RWPE1 (cell line): ENCODE results near the gene RALGPS1.
"Not testable (repeated sequence)": the region's sequence is repeated elsewhere in the genome, so short reads cannot be mapped to it uniquely, and the experiment has no call there.

Source experiments
- CTCF ChIA-PET: fragments of 350-600 bp; sonication (Branson Sonifier 250); formaldehyde crosslinking; extraction: SDS; loops from one replicate; lab custom pipeline; 2021; lab: Yijun Ruan, JAX
- POLR2A ChIA-PET: fragments of 400-600 bp; formaldehyde crosslinking; extraction: SDS; loops from one replicate; lab custom pipeline; 2020; ENCODE audit warnings: antibody characterized with exemption; ENCODE audit not compliant: low non-redundant PET; lab: Yijun Ruan, JAX
- DNase-seq: peaks from one replicate; pipeline ENCODE4 v3.0.0; 2012; ENCODE audit warnings: low spot score
- H3K27ac ChIP-seq: fragments of 450-650 bp; 2 replicates; pipeline ENCODE4 v1.5.1; 2017
- TF ChIP-seq, protein P1 (sequence below): fragments of 450-650 bp; conservative IDR thresholded peaks from 2 replicates; pipeline ENCODE4 v1.5.1; 2017; ENCODE audit warnings: low read depth, mild to moderate bottlenecking

The RALGPS1 gene

DNA sequence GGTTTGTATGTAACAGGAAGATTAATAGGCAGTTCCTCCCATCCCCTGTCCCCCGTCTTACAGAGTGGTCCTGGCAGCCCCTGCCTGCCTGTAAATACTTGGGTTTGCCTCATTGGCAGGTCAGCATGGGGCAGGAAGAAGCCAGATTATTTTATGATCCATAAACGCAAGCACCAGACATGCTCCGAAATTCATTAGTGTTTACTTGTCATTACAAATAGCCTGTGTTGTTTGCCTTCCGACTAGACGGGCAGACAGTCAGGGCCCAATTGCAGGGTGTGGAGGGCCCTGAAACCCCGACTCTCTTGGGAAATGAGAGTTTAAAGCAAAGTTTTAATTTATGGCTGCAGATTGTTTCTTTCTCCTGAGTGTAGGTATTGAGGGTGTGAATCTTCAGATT lies 97.2 kb downstream of the RALGPS1 start:
- H3K27ac ChIP-seq, result no peak overlapping the region
- CTCF ChIA-PET, result no interaction called here
- DNase-seq, result no peak
- POLR2A ChIA-PET, result no interaction called here
- TF ChIP-seq, protein P1, sequence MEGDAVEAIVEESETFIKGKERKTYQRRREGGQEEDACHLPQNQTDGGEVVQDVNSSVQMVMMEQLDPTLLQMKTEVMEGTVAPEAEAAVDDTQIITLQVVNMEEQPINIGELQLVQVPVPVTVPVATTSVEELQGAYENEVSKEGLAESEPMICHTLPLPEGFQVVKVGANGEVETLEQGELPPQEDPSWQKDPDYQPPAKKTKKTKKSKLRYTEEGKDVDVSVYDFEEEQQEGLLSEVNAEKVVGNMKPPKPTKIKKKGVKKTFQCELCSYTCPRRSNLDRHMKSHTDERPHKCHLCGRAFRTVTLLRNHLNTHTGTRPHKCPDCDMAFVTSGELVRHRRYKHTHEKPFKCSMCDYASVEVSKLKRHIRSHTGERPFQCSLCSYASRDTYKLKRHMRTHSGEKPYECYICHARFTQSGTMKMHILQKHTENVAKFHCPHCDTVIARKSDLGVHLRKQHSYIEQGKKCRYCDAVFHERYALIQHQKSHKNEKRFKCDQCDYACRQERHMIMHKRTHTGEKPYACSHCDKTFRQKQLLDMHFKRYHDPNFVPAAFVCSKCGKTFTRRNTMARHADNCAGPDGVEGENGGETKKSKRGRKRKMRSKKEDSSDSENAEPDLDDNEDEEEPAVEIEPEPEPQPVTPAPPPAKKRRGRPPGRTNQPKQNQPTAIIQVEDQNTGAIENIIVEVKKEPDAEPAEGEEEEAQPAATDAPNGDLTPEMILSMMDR, result no peak

DNA sequence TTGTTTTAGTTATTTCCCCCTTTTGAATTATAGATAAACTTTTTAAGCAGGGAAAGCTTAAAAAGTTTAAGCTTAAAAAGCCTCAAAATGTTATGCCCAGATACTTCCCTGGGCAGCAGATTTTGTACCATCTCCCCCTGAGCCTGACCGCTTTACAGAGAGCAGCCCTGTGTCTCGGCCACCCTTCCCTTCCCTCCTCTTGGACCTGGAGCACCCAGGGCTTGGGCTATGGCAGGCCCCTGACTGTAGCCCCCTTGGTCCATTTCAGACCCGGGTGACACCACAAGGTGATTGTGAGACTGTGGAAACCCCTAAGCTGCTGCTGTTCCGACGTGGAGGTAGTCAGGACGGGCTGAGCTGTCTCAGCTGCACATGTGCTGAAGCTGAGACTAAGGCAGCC lies 97.7 kb downstream of the RALGPS1 start:
- no peak overlapping the region for H3K27ac ChIP-seq
- TF ChIP-seq, protein P1, result no peak
- POLR2A ChIA-PET, result no interaction called here
- no peak for DNase-seq
- CTCF ChIA-PET, result no interaction called here

DNA sequence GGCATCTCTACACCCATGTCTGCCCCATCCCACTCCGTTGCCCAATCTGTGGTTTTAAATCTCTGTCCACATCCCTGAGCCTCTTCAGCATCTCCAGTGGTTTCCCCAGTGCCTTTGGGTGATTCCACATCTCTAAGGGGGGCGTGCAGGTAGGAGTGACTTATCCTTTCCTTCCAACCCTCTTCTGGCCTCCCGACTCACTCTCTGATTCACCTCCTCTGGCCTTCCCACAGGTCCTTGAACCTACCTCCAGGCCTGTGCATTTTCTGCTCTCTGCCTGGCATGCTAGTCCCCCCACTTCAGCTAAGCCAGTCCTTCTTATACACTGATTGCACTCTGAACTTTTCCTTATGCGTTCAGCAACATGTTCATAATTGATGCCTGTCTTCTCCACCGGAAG lies 99.0 kb downstream of the RALGPS1 start:
- CTCF ChIA-PET, result interaction anchor here (0.6 kb wide), 1 partner anchor 528 kb away, joined by 3 read pairs; no protein-coding TSS in a partner anchor
- no peak for DNase-seq
- no peak overlapping the region for H3K27ac ChIP-seq
- TF ChIP-seq, protein P1, result no peak
- POLR2A ChIA-PET, result no interaction called here

DNA sequence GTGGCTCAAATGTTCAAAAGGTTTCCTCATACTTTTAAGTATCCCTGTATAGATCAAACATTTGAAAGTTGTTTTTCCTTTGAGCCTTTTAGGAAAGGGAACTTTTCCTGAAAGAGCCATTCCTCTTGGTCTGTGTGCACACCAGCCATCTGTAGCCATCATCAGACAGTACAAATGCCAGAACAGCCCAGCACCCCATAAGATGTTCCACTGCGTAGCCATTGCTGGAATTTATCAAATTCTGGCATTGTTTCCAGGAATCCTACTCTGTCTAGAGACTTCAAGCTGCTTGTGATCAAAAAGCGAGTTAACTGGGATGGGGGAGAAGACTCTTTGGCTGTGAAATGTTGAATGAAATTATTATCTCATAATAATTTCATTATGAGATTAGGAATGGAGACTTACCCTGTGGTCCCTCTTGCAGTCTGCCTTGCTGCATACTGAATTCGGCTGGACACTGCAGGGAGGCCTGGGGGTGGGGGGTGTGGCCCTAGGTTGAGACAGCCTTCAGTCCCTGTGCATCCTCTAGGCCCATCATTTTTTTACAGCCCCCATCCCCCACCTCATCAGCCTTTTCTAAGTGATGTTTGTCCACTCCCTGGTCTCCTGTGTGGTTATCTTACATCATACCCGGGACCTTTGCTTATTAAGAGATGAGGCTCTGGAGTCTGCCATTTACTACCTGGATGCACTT lies 99.8 kb downstream of the RALGPS1 start:
- ChIA-PET POLR2A (no interaction called here), CTCF (interaction anchor here (0.6 kb wide), 2 partner anchors 305 to 528 kb away, joined by 3 read pairs; no protein-coding TSS in a partner anchor)
- TF ChIP-seq, protein P1, result no peak
- no peak for DNase-seq
- no peak overlapping the region for H3K27ac ChIP-seq

DNA sequence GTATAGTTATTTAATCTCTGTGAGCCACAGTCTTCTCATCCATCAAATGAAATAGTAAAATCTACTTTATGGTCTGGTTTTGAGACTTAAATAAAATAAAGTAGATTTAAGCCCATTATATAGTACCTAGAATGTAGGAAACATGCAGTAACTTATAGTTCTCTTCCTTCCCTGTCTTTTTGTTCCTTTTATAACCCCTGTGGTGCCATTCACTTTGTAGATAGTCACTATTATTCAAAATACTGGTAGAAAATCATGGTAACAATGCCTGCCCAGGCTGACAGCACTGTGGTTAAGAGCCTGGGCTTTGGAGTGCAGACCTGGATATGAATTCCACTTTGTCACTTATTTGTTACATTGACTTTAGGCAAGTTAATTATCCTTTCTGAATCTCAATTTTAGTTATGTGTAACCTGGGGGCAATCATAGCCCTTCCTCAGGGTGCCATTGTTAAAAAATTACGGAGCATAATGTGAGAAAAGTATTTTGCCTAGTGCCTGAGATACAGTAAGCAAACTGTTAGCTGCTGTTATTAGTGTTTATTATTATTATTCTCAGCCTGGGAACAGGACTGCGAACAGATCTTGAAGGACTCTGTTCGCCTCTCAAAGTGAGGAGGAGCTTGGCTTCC lies 100.4 kb downstream of the RALGPS1 start:
- ChIA-PET POLR2A (no interaction called here), CTCF (no interaction called here)
- H3K27ac ChIP-seq, result no peak overlapping the region
- DNase-seq, result no peak
- TF ChIP-seq, protein P1, result no peak

DNA sequence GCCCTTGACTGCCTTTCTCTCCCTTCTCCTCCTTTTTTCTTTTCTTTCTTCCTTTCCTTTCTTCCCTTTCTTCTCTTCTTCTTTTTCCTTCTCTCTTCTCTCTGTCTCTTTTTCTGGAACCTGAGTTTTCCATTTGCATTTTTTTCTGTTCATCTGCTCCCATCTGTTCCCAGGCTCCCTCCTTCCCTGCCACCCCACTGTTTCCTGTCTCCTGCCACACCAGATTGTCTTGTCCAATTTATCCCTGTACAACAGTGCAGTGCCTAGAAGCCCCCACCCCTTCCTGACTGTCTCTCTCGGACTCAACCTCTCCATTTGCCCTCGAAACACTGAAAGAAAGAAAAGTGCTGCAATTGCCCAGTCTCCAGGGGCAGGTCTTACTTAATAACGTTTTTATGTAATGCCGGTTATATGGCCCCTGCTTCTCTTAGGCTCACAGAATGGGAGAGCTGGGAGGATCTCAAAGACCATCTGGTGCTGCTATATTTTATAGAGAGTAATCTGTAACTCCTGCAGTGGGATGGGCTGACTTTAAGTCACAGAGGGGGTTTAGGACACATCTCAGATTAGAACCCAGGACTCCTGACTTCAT lies 101.4 kb downstream of the RALGPS1 start:
- ChIA-PET CTCF (no interaction called here), POLR2A (no interaction called here)
- H3K27ac ChIP-seq, result no peak overlapping the region
- no peak for DNase-seq
- TF ChIP-seq, protein P1, result no peak

DNA sequence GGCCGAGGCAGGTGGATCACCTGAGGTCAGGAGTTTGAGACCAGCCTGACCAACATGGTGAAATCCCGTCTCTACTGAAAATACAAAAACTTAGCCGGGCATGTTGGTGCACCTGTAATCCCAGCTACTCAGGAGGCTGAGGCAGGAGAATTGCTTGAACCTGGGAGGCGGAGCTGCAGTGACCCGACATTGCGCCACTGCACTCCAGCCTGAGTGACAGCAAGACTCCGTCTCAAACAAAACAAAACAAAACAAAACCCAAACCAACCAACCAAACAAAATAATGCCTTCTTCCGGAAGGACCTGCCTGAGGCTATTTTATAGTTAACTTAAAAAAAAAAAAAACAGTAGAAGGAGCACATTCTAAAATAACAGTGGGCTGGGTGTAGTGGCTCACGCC lies 103.4 kb downstream of the RALGPS1 start:
- H3K27ac ChIP-seq, DNase-seq, CTCF ChIA-PET, POLR2A ChIA-PET: not testable (repeated sequence)
